ENCODE results near the gene RAE1. TPM values are rescaled to one million over a fixed set of nuclear protein-coding genes. Genes with fewer than 3 reads are reported as not detected.

The RAE1 gene
- total RNA-seq, 1 donor, result 24.6 TPM

- Histone ChIP-seq H3K4me3 (ENCODE audit: insufficient read depth, low read length) (no peak overlapping the region), H2AFZ (ENCODE audit: low read length) (no peak overlapping the region), H3K27ac (ENCODE audit: low read depth, low read length) (no peak overlapping the region), H3K36me3 (ENCODE audit: insufficient read depth, low read length) (no peaks in the 10 kb centered on the region), H3K79me2 (ENCODE audit: insufficient read depth, low read length) (no peaks in the 10 kb centered on the region), H3K27me3 (ENCODE audit: insufficient read depth, low read length) (no peaks in the 10 kb centered on the region), H3K4me2 (ENCODE audit: insufficient read depth, low read length) (no peak overlapping the region), H3K9me3 (ENCODE audit: low read depth, low read length) (no peaks in the 10 kb centered on the region), H3K4me1 (ENCODE audit: insufficient read depth, low read length) (no peaks in the 10 kb centered on the region), H4K20me1 (ENCODE audit: insufficient read depth, low read length) (peaks cover 3% of the 10 kb centered on the region)
- DNase-seq (ENCODE audit: insufficient read length, low spot score, missing footprints), result peak; percentile 54
- TF ChIP-seq CTCF (IDR thresholded peaks at IDR 0.05; ENCODE audit: extremely low read depth, low read depth, low read length), result no peak
These were observed 42.5 kb downstream of the RAE1 start for GRCh38 chr20:57393321-57394120.

GRCh38 chr20:57394121-57395082 is 43.3 kb downstream of the RAE1 start:
- H2AFZ ChIP-seq (ENCODE audit: low read length), result no peak overlapping the region
- H3K9me3 ChIP-seq (ENCODE audit: low read depth, low read length), result no peaks in the 10 kb centered on the region
- H3K27ac ChIP-seq (ENCODE audit: low read depth, low read length), result no peak overlapping the region
- TF ChIP-seq CTCF (IDR thresholded peaks at IDR 0.05; ENCODE audit: extremely low read depth, low read depth, low read length), result no peak
- H3K4me2 ChIP-seq (ENCODE audit: insufficient read depth, low read length), result no peak overlapping the region
- DNase-seq (ENCODE audit: insufficient read length, low spot score, missing footprints), result peak; percentile 79
- H4K20me1 ChIP-seq (ENCODE audit: insufficient read depth, low read length), result peaks cover 3% of the 10 kb centered on the region
- no peaks in the 10 kb centered on the region for H3K4me1 ChIP-seq (ENCODE audit: insufficient read depth, low read length)
- no peaks in the 10 kb centered on the region for H3K36me3 ChIP-seq (ENCODE audit: insufficient read depth, low read length)
- no peaks in the 10 kb centered on the region for H3K27me3 ChIP-seq (ENCODE audit: insufficient read depth, low read length)
- H3K4me3 ChIP-seq (ENCODE audit: insufficient read depth, low read length), result no peak overlapping the region
- no peaks in the 10 kb centered on the region for H3K79me2 ChIP-seq (ENCODE audit: insufficient read depth, low read length)

GRCh38 chr20:57395111-57395966 is 44.3 kb downstream of the RAE1 start:
- Histone ChIP-seq H3K27ac (ENCODE audit: low read depth, low read length) (no peak overlapping the region), H3K9me3 (ENCODE audit: low read depth, low read length) (no peaks in the 10 kb centered on the region), H3K4me1 (ENCODE audit: insufficient read depth, low read length) (no peaks in the 10 kb centered on the region), H3K79me2 (ENCODE audit: insufficient read depth, low read length) (no peaks in the 10 kb centered on the region), H3K36me3 (ENCODE audit: insufficient read depth, low read length) (no peaks in the 10 kb centered on the region), H4K20me1 (ENCODE audit: insufficient read depth, low read length) (peaks cover 3% of the 10 kb centered on the region), H3K4me2 (ENCODE audit: insufficient read depth, low read length) (no peak overlapping the region), H3K27me3 (ENCODE audit: insufficient read depth, low read length) (no peaks in the 10 kb centered on the region), H2AFZ (ENCODE audit: low read length) (no peak overlapping the region), H3K4me3 (ENCODE audit: insufficient read depth, low read length) (no peak overlapping the region)
- no peak for TF ChIP-seq CTCF (IDR thresholded peaks at IDR 0.05; ENCODE audit: extremely low read depth, low read depth, low read length)
- peak; percentile 97 for DNase-seq (ENCODE audit: insufficient read length, low spot score, missing footprints)

Measured in osteoblast (primary cell).